ENCODE measurements around the gene AGA. TPM values are rescaled to one million over a fixed set of nuclear protein-coding genes. Genes with fewer than 3 reads are reported as not detected.

The AGA gene
- total and polyA plus RNA-seq, 2 of the 8 experiments (the other 6 are each of a cell fraction or from before 2014, with no cell fraction given), result 8.5 to 11.6 TPM

DNA sequence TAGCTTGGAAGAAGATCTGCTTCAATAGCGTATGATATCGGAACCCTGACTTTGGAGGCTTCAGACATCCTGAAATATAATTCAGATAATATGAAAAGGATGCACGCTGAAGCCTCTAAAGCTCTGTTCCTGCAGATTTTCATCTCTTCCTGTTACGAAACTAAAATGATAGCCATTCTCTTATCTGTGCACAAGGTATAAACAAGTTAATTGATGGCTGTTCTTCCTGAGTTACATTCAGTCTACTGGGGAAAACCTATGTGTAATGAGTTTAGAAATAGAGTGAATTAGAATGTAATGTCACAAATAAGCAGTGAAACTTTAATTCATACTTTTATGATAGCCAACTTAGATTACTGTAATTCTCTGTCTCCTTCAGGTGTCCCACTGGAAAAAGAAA lies 36.8 kb upstream of the AGA start:
- FAIRE-seq, result no peak
- TF ChIP-seq, protein P1, sequence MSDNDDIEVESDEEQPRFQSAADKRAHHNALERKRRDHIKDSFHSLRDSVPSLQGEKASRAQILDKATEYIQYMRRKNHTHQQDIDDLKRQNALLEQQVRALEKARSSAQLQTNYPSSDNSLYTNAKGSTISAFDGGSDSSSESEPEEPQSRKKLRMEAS (IDR thresholded peaks at IDR 0.05), result no peak
- TF ChIP-seq JUND (IDR thresholded peaks at IDR 0.05; ENCODE audit: low read length), result no peak
- TF ChIP-seq RNF2 (IDR thresholded peaks at IDR 0.05; ENCODE audit: borderline replicate concordance, low read depth, low read length, missing control alignments, poor library complexity, severe bottlenecking), result no peak
- TF ChIP-seq JUN (IDR thresholded peaks at IDR 0.05; ENCODE audit: low read depth, low read length), result no peak
- TF ChIP-seq TEAD4 (IDR thresholded peaks at IDR 0.05; ENCODE audit: low read depth, low read length), result no peak
- TF ChIP-seq PHF8 (conservative IDR thresholded peaks at IDR 0.05; ENCODE audit: low read depth, low read length), result no peak
- TF ChIP-seq SP1 (IDR thresholded peaks at IDR 0.05; ENCODE audit: low read depth, low read length), result no peak
- TF ChIP-seq CHD2 (IDR thresholded peaks at IDR 0.05; ENCODE audit: low read length), result no peak
- no peak for TF ChIP-seq RFX5 (IDR thresholded peaks at IDR 0.05; ENCODE audit: borderline replicate concordance, low read depth, low read length)
- TF ChIP-seq SIX5 (IDR thresholded peaks at IDR 0.05; ENCODE audit: low read depth, low read length), result no peak
- ChIA-PET CTCF (ENCODE audit: partially characterized antibody) (no interaction called here), POLR2A (ENCODE audit: partially characterized antibody) (no interaction called here)
- Histone ChIP-seq H4K8ac (ENCODE audit: extremely low read depth, insufficient read depth, low read length) (no peak overlapping the region), H3K56ac (replicated peaks; ENCODE audit: insufficient read length, low read depth, low read length) (no peak overlapping the region), H3K23ac (ENCODE audit: insufficient read length) (no peak overlapping the region), H2BK5ac (ENCODE audit: low read depth, low read length) (no peak overlapping the region), H3K4me3 (ENCODE audit: extremely low read depth in 1 of 4, insufficient read depth in 2 of 4, low read depth in 3 of 4, low read length in 4 of 4) (no peak overlapping the region), H3K9ac (replicated peaks in 1 of 4; ENCODE audit: extremely low read depth in 1 of 4, low read depth in 3 of 4, low read length in 3 of 4) (no peak overlapping the region), H2BK20ac (ENCODE audit: low read length) (no peak overlapping the region), H3K79me1 (ENCODE audit: low read depth, low read length) (no peaks in the 10 kb centered on the region), H4K91ac (replicated peaks; ENCODE audit: insufficient read length, low read length) (no peak overlapping the region), H3K23me2 (ENCODE audit: low read depth, low read length) (no peaks in the 10 kb centered on the region), H3K27me3 (replicated peaks in 1 of 4; ENCODE audit: control insufficient read depth in 3 of 4, extremely low read depth in 1 of 4, insufficient read depth in 3 of 4, low read length in 3 of 4) (no peaks in the 10 kb centered on the region), H2BK120ac (replicated peaks; ENCODE audit: low read depth, low read length) (no peak overlapping the region), H3K4me1 (replicated peaks in 1 of 4; ENCODE audit: control insufficient read depth in 3 of 4, insufficient read depth in 4 of 4, low read length in 3 of 4) (no peaks in the 10 kb centered on the region; a peak in 1 of 7 replicates), H3K4me2 (ENCODE audit: insufficient read depth in 1 of 2, low read depth in 2 of 2, low read length in 2 of 2) (no peak overlapping the region), H2BK12ac (ENCODE audit: low read depth, low read length) (no peak overlapping the region), H3K79me2 (ENCODE audit: control insufficient read depth in 1 of 2, insufficient read depth in 2 of 2, low read length in 2 of 2) (no peaks in the 10 kb centered on the region), H3K18ac (ENCODE audit: extremely low read depth, low read length) (no peak overlapping the region), H3K4ac (replicated peaks; ENCODE audit: insufficient read length, low read depth, low read length) (no peak overlapping the region), H3K27ac (ENCODE audit: low read depth, low read length) (no peak overlapping the region), H4K20me1 (replicated peaks in 1 of 2; ENCODE audit: control insufficient read depth in 1 of 2, insufficient read depth in 2 of 2, low read length in 2 of 2) (no peaks in the 10 kb centered on the region), H2BK15ac (ENCODE audit: low read length) (no peak overlapping the region), H2AFZ (ENCODE audit: low read length) (no peak overlapping the region), H3K14ac (ENCODE audit: insufficient read length) (no peak overlapping the region), H2AK5ac (ENCODE audit: low read depth, low read length) (no peak overlapping the region), H4K5ac (ENCODE audit: insufficient read length, low read depth, low read length) (no peak overlapping the region), H3K9me3 (ENCODE audit: insufficient read depth in 2 of 2, low read depth in 1 of 2, low read length in 1 of 2) (no peaks in the 10 kb centered on the region), H3K36me3 (ENCODE audit: control insufficient read depth in 2 of 4, insufficient read depth in 4 of 4, low read length in 3 of 4) (no peaks in the 10 kb centered on the region)
- DNase-seq (ENCODE audit: low read depth in 1 of 2, low spot score in 2 of 2), result no peak
- WGBS, 2 experiments (ENCODE audit: extremely low coverage in 1 of 2, insufficient coverage in 1 of 2, insufficient read length in 1 of 2, insufficient replicate concordance in 2 of 2, low coverage in 1 of 2, low lambda C conversion rate in 2 of 2, missing lambda C conversion rate in 1 of 2), result 89% methylated on average over 4 of the region's 4 CpGs; no CpG with 5 or more reads in 1 of the 2 experiments
